GM23338 (cell line): ENCODE data around the gene SUB1. TPM values are rescaled to one million over a fixed set of nuclear protein-coding genes. Genes with fewer than 3 reads are reported as not detected.

Source experiments
- ATAC-seq: fragments of 200-7000 bp; cut with Tn5 transposase; 3 replicates; pipeline ENCODE4 v1.9.1; 2020
- DNase-seq: peaks from one replicate; pipeline ENCODE4 v3.0.0-alpha.2; 2015; ENCODE audit warnings: low spot score
- H2AFZ ChIP-seq: fragments of 200-600 bp; sonication (generic); 2 replicates; pipeline ENCODE4 v1.8.0; 2016; ENCODE audit warnings: antibody characterized with exemption, mild to moderate bottlenecking, moderate library complexity
- H3F3A ChIP-seq: fragments of 200-600 bp; sonication (generic); replicated peaks from 2 replicates; pipeline ENCODE4 v1.8.0; 2017; ENCODE audit warnings: antibody characterized with exemption, mixed run types, low read depth
- H3K27ac ChIP-seq: fragments of 200-600 bp; sonication (generic); 2 replicates; pipeline ENCODE4 v1.6.1; 2016; ENCODE audit warnings: low read depth
- H3K27me3 ChIP-seq: fragments of 200-600 bp; sonication (generic); 2 replicates; pipeline ENCODE4 v1.8.0; 2016; ENCODE audit warnings: mild to moderate bottlenecking, mixed run types, moderate library complexity; ENCODE audit not compliant: insufficient read depth
- H3K36me3 ChIP-seq: fragments of 200-600 bp; sonication (generic); 2 replicates; pipeline ENCODE4 v1.8.0; 2016; ENCODE audit warnings: mild to moderate bottlenecking; ENCODE audit not compliant: insufficient read depth
- H3K4me1 ChIP-seq: fragments of 200-600 bp; sonication (generic); 2 replicates; pipeline ENCODE4 v1.8.0; 2016; ENCODE audit warnings: mild to moderate bottlenecking, moderate library complexity; ENCODE audit not compliant: insufficient read depth
- H3K4me2 ChIP-seq: fragments of 200-600 bp; sonication (generic); 2 replicates; pipeline ENCODE4 v1.7.1; 2017; ENCODE audit warnings: mixed run types
- H3K4me3 ChIP-seq: fragments of 200-600 bp; sonication (generic); 2 replicates; pipeline ENCODE4 v1.6.1; 2016; ENCODE audit warnings: mixed run types
- H3K79me2 ChIP-seq: fragments of 200-600 bp; sonication (generic); replicated peaks from 2 replicates; pipeline ENCODE4 v1.8.0; 2017; ENCODE audit warnings: mild to moderate bottlenecking; ENCODE audit not compliant: insufficient read depth
- H3K9me2 ChIP-seq: fragments of 200-600 bp; sonication (generic); 2 replicates; pipeline ENCODE4 v1.8.0; 2017; ENCODE audit not compliant: insufficient read depth
- H4K20me1 ChIP-seq: fragments of 200-600 bp; sonication (generic); replicated peaks from 2 replicates; pipeline ENCODE4 v1.8.0; 2017; ENCODE audit warnings: mild to moderate bottlenecking; ENCODE audit not compliant: insufficient read depth
- H3K27ac Mint-ChIP-seq: 2 replicates; pipeline ENCODE4 v1.8.0; 2020; ENCODE audit warnings: inconsistent platforms, mild to moderate bottlenecking, moderate library complexity, mixed read lengths
- H3K27me3 Mint-ChIP-seq: 3 replicates; pipeline ENCODE4 v1.8.0; 2022; ENCODE audit warnings: low read depth, mild to moderate bottlenecking, moderate library complexity, mixed read lengths, inconsistent platforms; ENCODE audit not compliant: insufficient read depth, poor library complexity
- H3K36me3 Mint-ChIP-seq: 3 replicates; pipeline ENCODE4 v1.8.0; 2021; ENCODE audit warnings: low read depth, mild to moderate bottlenecking, inconsistent platforms, moderate library complexity, mixed read lengths
- H3K4me1 Mint-ChIP-seq: 3 replicates; pipeline ENCODE4 v1.8.0; 2020; ENCODE audit warnings: mild to moderate bottlenecking, inconsistent platforms, mixed read lengths
- H3K4me3 Mint-ChIP-seq: 3 replicates; pipeline ENCODE4 v1.8.0; 2021; ENCODE audit warnings: moderate library complexity, mild to moderate bottlenecking, inconsistent platforms, mixed read lengths
- H3K9me3 Mint-ChIP-seq: 3 replicates; pipeline ENCODE4 v1.8.0; 2020; ENCODE audit warnings: moderate library complexity, mild to moderate bottlenecking, inconsistent platforms, mixed read lengths
- CREB1 ChIP-seq: fragments of 250-450 bp; sonication (Bioruptor Pico); IDR thresholded peaks from 2 replicates; pipeline ENCODE4 v1.5.0; 2020; ENCODE audit warnings: low read depth, mild to moderate bottlenecking, moderate library complexity
- ETS1 ChIP-seq: IDR thresholded peaks from 2 replicates; pipeline ENCODE4 v1.6.1; 2016; ENCODE audit warnings: antibody characterized with exemption
- EZH2 ChIP-seq: fragments of 200-600 bp; sonication (generic); IDR thresholded peaks from one replicate; pipeline ENCODE4 v1.8.0; 2017; ENCODE audit warnings: antibody characterized with exemption, mild to moderate bottlenecking, low read depth; ENCODE audit not compliant: unreplicated experiment
- EZH2phosphoT487 ChIP-seq: fragments of 200-600 bp; sonication (generic); IDR thresholded peaks from one replicate; pipeline ENCODE4 v1.8.1; 2018; ENCODE audit warnings: antibody characterized with exemption; ENCODE audit not compliant: unreplicated experiment
- JUNB ChIP-seq: IDR thresholded peaks from one replicate; pipeline ENCODE4 v1.6.1; 2016; ENCODE audit warnings: antibody characterized with exemption; ENCODE audit not compliant: unreplicated experiment
- NANOG ChIP-seq: IDR thresholded peaks from 2 replicates; pipeline ENCODE4 v1.6.1; 2016; ENCODE audit warnings: antibody characterized with exemption, borderline replicate concordance
- POLR2AphosphoS5 ChIP-seq: IDR thresholded peaks from 2 replicates; pipeline ENCODE4 v1.6.1; 2016; ENCODE audit warnings: antibody characterized with exemption, low read depth
- STAT1 ChIP-seq: IDR thresholded peaks from one replicate; pipeline ENCODE4 v1.6.1; 2016; ENCODE audit warnings: antibody characterized with exemption; ENCODE audit not compliant: unreplicated experiment
- ZNF114 ChIP-seq: fragments of 250-450 bp; sonication (Bioruptor Pico); IDR thresholded peaks from 2 replicates; pipeline ENCODE4 v1.5.0; 2020; ENCODE audit warnings: mild to moderate bottlenecking, moderate library complexity
- ZNF331 ChIP-seq: fragments of 250-450 bp; sonication (Bioruptor Pico); IDR thresholded peaks from 2 replicates; pipeline ENCODE4 v1.5.0; 2020; ENCODE audit warnings: low read depth, mild to moderate bottlenecking, moderate library complexity
- ZNF462 ChIP-seq: fragments of 250-450 bp; sonication (Bioruptor Pico); IDR thresholded peaks from 2 replicates; pipeline ENCODE4 v1.5.0; 2020; ENCODE audit warnings: mild to moderate bottlenecking, moderate library complexity
- polyA plus RNA-seq: library from polyadenylated mRNA; unstranded; fragments of >200 nt; fragmentation: Nextera tagmentation; extraction: Ambion mirVana; gene quantifications from 2 replicates; pipeline ENCODE4 v1.2.1, GENCODE V29; 2016
- total RNA-seq: library from RNA; depleted of rRNA; stranded (reverse); fragments of >200 nt; shearing (Covaris generic); gene quantifications from 2 replicates; pipeline ENCODE4 v1.2.3, GENCODE V29; 2014

SUB1 gene
- total and polyA plus RNA-seq, 2 experiments from 2014 or later, result 365 to 1,041 TPM

GRCh38 chr5:32563614-32564013, 21.7 kb upstream of the SUB1 start (continued):
- TF ChIP-seq ZNF462 (CRISPR knock-in tag), result no peak
- TF ChIP-seq JUNB, result no peak
- TF ChIP-seq EZH2, result no peak
- TF ChIP-seq ZNF114 (CRISPR knock-in tag), result no peak
- TF ChIP-seq POLR2AphosphoS5, result no peak

- H3K36me3 ChIP-seq, result no peaks in the 10 kb centered on the region
- Mint-ChIP-seq H3K27me3 (peaks cover 2% of the 10 kb centered on the region), H3K27ac (no peak overlapping the region), H3K4me1 (no peaks in the 10 kb centered on the region), H3K9me3 (no peaks in the 10 kb centered on the region), H3K4me3 (no peak overlapping the region), H3K36me3 (no peaks in the 10 kb centered on the region)
- TF ChIP-seq CREB1 (CRISPR knock-in tag) (no peak), ZNF331 (no peak), STAT1 (no peak), ETS1 (no peak), NANOG (no peak), EZH2phosphoT487 (no peak)
- no peaks in the 10 kb centered on the region for H4K20me1 ChIP-seq
- ATAC-seq (no peak), DNase-seq (no peak)
- no peak overlapping the region for H2AFZ ChIP-seq
- H3K9me2 ChIP-seq, result no peaks in the 10 kb centered on the region
- H3K4me3 ChIP-seq, result no peak overlapping the region
- H3K4me2 ChIP-seq, result no peak overlapping the region
- H3K27me3 ChIP-seq, result no peaks in the 10 kb centered on the region
- H3K4me1 ChIP-seq, result no peaks in the 10 kb centered on the region
- H3F3A ChIP-seq, result no peaks in the 10 kb centered on the region
- no peaks in the 10 kb centered on the region for H3K79me2 ChIP-seq
- no peak overlapping the region for H3K27ac ChIP-seq
Measured at GRCh38 chr5:32565145-32565544, 20.2 kb upstream of the SUB1 start.
